ENCODE results near the gene PRSS8. TPM values are rescaled to one million over a fixed set of nuclear protein-coding genes. Genes with fewer than 3 reads are reported as not detected.
A peak's percentile ranks its signal among the peaks of the same experiment; 100 is the strongest.
"Not testable (repeated sequence)": the region's sequence is repeated elsewhere in the genome, so short reads cannot be mapped to it uniquely, and the experiment has no call there.

The PRSS8 gene
- total RNA-seq, 5 donors from 2014 or later (not counting 1 experiment from before 2014, with no cell fraction given) = 0.43 to 1.1 (median 0.55) TPM; not detected in 2

GRCh38 chr16:31147574-31147973 is 12.0 kb upstream of the PRSS8 start:
- Mint-ChIP-seq H3K4me3 (no peak overlapping the region), H3K9me3 (no peaks in the 10 kb centered on the region), H3K4me1 (peaks cover 6 to 10% (median 10%) of the 10 kb centered on the region in 3 donors), H3K27me3 (peaks cover 7 to 9% of the 10 kb centered on the region in 2 donors), H3K27ac (no peak overlapping the region), H3K36me3 (no peaks in the 10 kb centered on the region)
- DNase-seq (no peak), ATAC-seq (replicated peaks in 1 of 4) (no peak)
- WGBS (ENCODE audit: insufficient coverage) = 82% methylated on average over 1 of the region's 3 CpGs
- Histone ChIP-seq H3K4me3 (ENCODE audit: control insufficient read depth in 1 of 2, extremely low read depth in 1 of 2, low read length in 1 of 2) (no peak overlapping the region), H3K36me3 (ENCODE audit: control insufficient read depth in 2 of 2, extremely low read depth in 1 of 2, insufficient read depth in 1 of 2, low read length in 1 of 2) (no peaks in the 10 kb centered on the region), H3K9me3 (no peaks in the 10 kb centered on the region), H3K27me3 (replicated peaks in 1 of 2; ENCODE audit: control insufficient read depth in 2 of 2, extremely low read depth in 1 of 2, insufficient read depth in 2 of 2, low read length in 1 of 2) (peaks cover 0 to 13% of the 10 kb centered on the region in 2 experiments), H3K27ac (ENCODE audit: low read length) (no peak overlapping the region), H3K4me1 (ENCODE audit: control insufficient read depth in 1 of 2, extremely low read depth in 1 of 2, insufficient read depth in 2 of 2, low read length in 2 of 2) (peaks cover 2 to 12% of the 10 kb centered on the region in 2 experiments)
- ChIA-PET CTCF (no interaction called here), POLR2A (interaction anchor here in 1 of 2 donors (0.6 kb wide), 1 partner anchor 16 kb away, joined by 3 read pairs; no protein-coding TSS in a partner anchor)

DNA sequence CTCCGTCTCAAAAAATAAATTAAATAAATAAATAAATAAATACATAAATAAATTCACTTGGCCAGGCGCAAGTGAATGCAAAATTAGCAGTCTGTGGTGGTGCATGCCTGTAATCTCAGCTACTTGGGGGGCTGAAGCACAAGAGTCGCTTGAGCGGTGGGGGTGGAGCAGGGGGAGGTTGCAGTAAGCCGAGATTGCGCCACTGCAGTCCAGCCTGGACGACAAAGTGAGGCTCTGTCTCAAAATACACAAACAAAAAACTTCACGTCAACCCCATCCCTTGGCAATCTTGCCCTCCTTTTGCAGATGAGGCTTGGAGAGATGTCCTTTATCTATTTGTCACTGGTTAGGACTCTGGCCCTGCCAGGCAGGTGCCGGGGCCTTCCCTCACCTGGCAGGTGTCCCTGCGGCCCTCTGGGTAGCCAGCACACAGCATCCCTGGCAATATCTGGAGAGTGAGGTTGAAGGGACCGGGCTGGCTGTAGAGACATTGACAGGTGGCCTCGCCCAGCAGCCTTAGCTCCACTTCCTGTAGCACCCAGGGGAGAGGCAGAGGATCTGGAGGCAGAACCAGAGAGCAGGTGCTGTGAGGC is 10.0 kb upstream of the PRSS8 start:
- Mint-ChIP-seq H3K4me3 (no peak overlapping the region), H3K27ac (no peak overlapping the region), H3K27me3 (peaks cover 7 to 9% of the 10 kb centered on the region in 2 donors), H3K36me3 (no peaks in the 10 kb centered on the region), H3K9me3 (no peaks in the 10 kb centered on the region), H3K4me1 (peaks cover 11 to 15% (median 14%) of the 10 kb centered on the region in 3 donors)
- Histone ChIP-seq H3K4me1 (ENCODE audit: control insufficient read depth in 1 of 2, extremely low read depth in 1 of 2, insufficient read depth in 2 of 2, low read length in 2 of 2) (peaks cover 2 to 22% of the 10 kb centered on the region in 2 experiments), H3K9me3 (no peaks in the 10 kb centered on the region), H3K36me3 (ENCODE audit: control insufficient read depth in 2 of 2, extremely low read depth in 1 of 2, insufficient read depth in 1 of 2, low read length in 1 of 2) (no peaks in the 10 kb centered on the region), H3K4me3 (ENCODE audit: control insufficient read depth in 1 of 2, extremely low read depth in 1 of 2, low read length in 1 of 2) (no peak overlapping the region), H3K27ac (ENCODE audit: low read length) (no peak overlapping the region), H3K27me3 (replicated peaks in 1 of 2; ENCODE audit: control insufficient read depth in 2 of 2, extremely low read depth in 1 of 2, insufficient read depth in 2 of 2, low read length in 1 of 2) (peaks cover 0 to 13% of the 10 kb centered on the region in 2 experiments)
- DNase-seq = no peak
- ChIA-PET CTCF (interaction anchor here (0.7 kb wide), 2 partner anchors 28 to 599 kb away, joined by 3 to 5 read pairs; partner anchors contain the start of gene KAT8 (in 1 of the 2)), POLR2A (interaction anchor here in 1 of 2 donors (0.6 kb wide), 2 partner anchors 28 to 1188 kb away, joined by 6 read pairs; partner anchors contain the start of gene KAT8)
- ATAC-seq (replicated peaks in 1 of 4) = no peak
- 79% methylated on average over 4 of the region's 12 CpGs for WGBS (ENCODE audit: insufficient coverage)

GRCh38 chr16:31144418-31144817 is 8.9 kb upstream of the PRSS8 start:
- peaks cover 11 to 15% (median 14%) of the 10 kb centered on the region in 3 donors for H3K4me1 Mint-ChIP-seq
- ATAC-seq (replicated peaks in 1 of 4); DNase-seq; H3K27ac ChIP-seq (ENCODE audit: low read length); H3K9me3 Mint-ChIP-seq; H3K36me3 Mint-ChIP-seq; H3K27me3 Mint-ChIP-seq; H3K4me3 ChIP-seq (ENCODE audit: control insufficient read depth in 1 of 2, extremely low read depth in 1 of 2, low read length in 1 of 2); CTCF ChIA-PET; H3K9me3 ChIP-seq; POLR2A ChIA-PET; H3K36me3 ChIP-seq (ENCODE audit: control insufficient read depth in 2 of 2, extremely low read depth in 1 of 2, insufficient read depth in 1 of 2, low read length in 1 of 2): not testable (repeated sequence)
- peak overlapping the region in 2 of 3 donors; percentile 69 to 71 for H3K4me3 Mint-ChIP-seq
- Histone ChIP-seq H3K27me3 (replicated peaks in 1 of 2; ENCODE audit: control insufficient read depth in 2 of 2, extremely low read depth in 1 of 2, insufficient read depth in 2 of 2, low read length in 1 of 2) (peaks cover 0 to 12% of the 10 kb centered on the region in 2 experiments), H3K4me1 (ENCODE audit: control insufficient read depth in 1 of 2, extremely low read depth in 1 of 2, insufficient read depth in 2 of 2, low read length in 2 of 2) (peaks cover 2 to 22% of the 10 kb centered on the region in 2 experiments)
- H3K27ac Mint-ChIP-seq = peak overlapping the region in 1 of 2 donors; percentile 70
- 97% methylated on average over 6 of the region's 7 CpGs for WGBS (ENCODE audit: insufficient coverage)

- Histone ChIP-seq H3K4me3 (ENCODE audit: control insufficient read depth in 1 of 2, extremely low read depth in 1 of 2, low read length in 1 of 2) (no peak overlapping the region), H3K9me3 (no peaks in the 10 kb centered on the region), H3K36me3 (ENCODE audit: control insufficient read depth in 2 of 2, extremely low read depth in 1 of 2, insufficient read depth in 1 of 2, low read length in 1 of 2) (no peaks in the 10 kb centered on the region), H3K4me1 (ENCODE audit: control insufficient read depth in 1 of 2, extremely low read depth in 1 of 2, insufficient read depth in 2 of 2, low read length in 2 of 2) (peaks cover 2 to 22% of the 10 kb centered on the region in 2 experiments), H3K27ac (ENCODE audit: low read length) (no peak overlapping the region), H3K27me3 (replicated peaks in 1 of 2; ENCODE audit: control insufficient read depth in 2 of 2, extremely low read depth in 1 of 2, insufficient read depth in 2 of 2, low read length in 1 of 2) (peaks cover 0 to 7% of the 10 kb centered on the region in 2 experiments)
- ChIA-PET POLR2A (no interaction called here), CTCF (interaction anchor here in 1 of 2 donors (2.4 kb wide), 1 partner anchor 159 kb away, joined by 19 read pairs; the partner anchor contains the start of gene HSD3B7)
- peaks cover 11 to 15% (median 14%) of the 10 kb centered on the region in 3 donors for H3K4me1 Mint-ChIP-seq
- ATAC-seq (replicated peaks in 1 of 4) (no peak), DNase-seq (no peak)
- H3K4me3 Mint-ChIP-seq = peak overlapping the region; percentile 63 to 71 (median 69)
- peak overlapping the region; percentile 70 to 84 for H3K27ac Mint-ChIP-seq
- H3K9me3 Mint-ChIP-seq = no peaks in the 10 kb centered on the region
- 98% methylated on average over 8 of the region's 8 CpGs for WGBS (ENCODE audit: insufficient coverage)
- H3K36me3 Mint-ChIP-seq = no peaks in the 10 kb centered on the region
- H3K27me3 Mint-ChIP-seq = peaks cover 7 to 9% of the 10 kb centered on the region in 2 donors
Measured at GRCh38 chr16:31143694-31144148, 8.2 kb upstream of the PRSS8 start.

DNA sequence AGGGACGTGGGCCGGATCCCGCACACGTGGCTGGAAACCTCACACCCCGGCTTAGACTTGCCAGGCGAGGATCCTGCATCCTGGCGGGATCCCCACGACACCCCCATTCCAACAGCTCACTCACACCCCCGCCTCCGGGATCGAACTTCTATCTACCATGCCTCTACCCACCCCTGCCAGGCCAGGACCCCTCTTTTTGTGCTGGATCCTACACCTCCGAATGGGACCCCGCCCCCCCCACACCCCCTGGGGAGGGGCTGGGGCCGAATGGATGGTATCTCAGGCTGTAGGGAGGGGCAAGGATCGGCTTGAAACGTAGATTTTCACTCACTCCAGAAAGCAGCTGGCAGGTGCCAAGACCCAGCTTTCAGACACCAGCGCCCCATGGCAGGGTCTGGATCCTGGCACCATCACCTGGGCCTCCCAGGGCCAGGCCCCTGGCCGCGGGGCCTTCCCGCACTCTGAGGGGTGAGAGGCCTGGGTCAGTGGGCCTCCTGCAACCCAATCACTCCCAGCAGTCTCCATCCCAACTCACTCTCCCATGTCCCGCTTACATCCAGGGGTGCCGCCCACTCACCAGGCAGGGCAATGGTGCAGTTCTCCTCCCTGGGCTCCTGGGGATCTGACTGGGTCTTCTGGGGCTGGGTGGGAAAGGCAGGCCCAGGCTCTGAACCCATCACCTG is 7.6 kb upstream of the PRSS8 start:
- Histone ChIP-seq H3K27me3 (replicated peaks in 1 of 2; ENCODE audit: control insufficient read depth in 2 of 2, extremely low read depth in 1 of 2, insufficient read depth in 2 of 2, low read length in 1 of 2) (peaks cover 0 to 7% of the 10 kb centered on the region in 2 experiments), H3K4me3 (ENCODE audit: control insufficient read depth in 1 of 2, extremely low read depth in 1 of 2, low read length in 1 of 2) (peak overlapping the region in 1 of 2 donors; percentile 29), H3K36me3 (ENCODE audit: control insufficient read depth in 2 of 2, extremely low read depth in 1 of 2, insufficient read depth in 1 of 2, low read length in 1 of 2) (no peaks in the 10 kb centered on the region), H3K27ac (ENCODE audit: low read length) (peak overlapping the region; percentile 19), H3K4me1 (ENCODE audit: control insufficient read depth in 1 of 2, extremely low read depth in 1 of 2, insufficient read depth in 2 of 2, low read length in 2 of 2) (peaks cover 2 to 22% of the 10 kb centered on the region in 2 experiments), H3K9me3 (no peaks in the 10 kb centered on the region)
- ChIA-PET CTCF (interaction anchor here (0.5 to 2.4 kb wide), 13 partner anchors 8 to 316 kb away, joined by 3 to 28 read pairs (median 5); partner anchors contain the start of genes ARMC5 (in 1 of the 2), FUS (in 1 of the 2), HSD3B7 (in 1 of the 2) and KAT8 (in 1 of the 2)), POLR2A (interaction anchor here in 1 of 2 donors (0.8 to 1.1 kb wide), 3 partner anchors 22 to 69 kb away, joined by 4 to 8 read pairs (median 4); partner anchors contain the start of genes FUS, ZNF646 and ZNF668)
- 43% methylated on average over 9 of the region's 22 CpGs for WGBS (ENCODE audit: insufficient coverage)
- no peak for DNase-seq
- H3K4me1 Mint-ChIP-seq = peaks cover 11 to 15% (median 14%) of the 10 kb centered on the region in 3 donors
- peak overlapping the region; percentile 70 to 84 for H3K27ac Mint-ChIP-seq
- H3K36me3 Mint-ChIP-seq = no peaks in the 10 kb centered on the region
- peak overlapping the region; percentile 63 to 71 (median 69) for H3K4me3 Mint-ChIP-seq
- ATAC-seq (replicated peaks in 1 of 4) = no peak
- no peaks in the 10 kb centered on the region for H3K9me3 Mint-ChIP-seq
- peaks cover 7 to 9% of the 10 kb centered on the region in 2 donors for H3K27me3 Mint-ChIP-seq
